GM20000 (cell line): Measurements from ENCODE around the gene GALNT1.
"Not testable (repeated sequence)": the region's sequence is repeated elsewhere in the genome, so short reads cannot be mapped to it uniquely, and the experiment has no call there.

Experiments used
- DNase-seq: peaks from one replicate; pipeline ENCODE4 v3.0.0; 2012; ENCODE audit warnings: low spot score
- CTCF ChIP-seq: IDR thresholded peaks from 2 replicates; pipeline ENCODE4 v1.5.1; 2012; ENCODE audit warnings: mild to moderate bottlenecking, control low read depth; ENCODE audit errors: extremely low read depth, missing control alignments

GALNT1 gene

DNA sequence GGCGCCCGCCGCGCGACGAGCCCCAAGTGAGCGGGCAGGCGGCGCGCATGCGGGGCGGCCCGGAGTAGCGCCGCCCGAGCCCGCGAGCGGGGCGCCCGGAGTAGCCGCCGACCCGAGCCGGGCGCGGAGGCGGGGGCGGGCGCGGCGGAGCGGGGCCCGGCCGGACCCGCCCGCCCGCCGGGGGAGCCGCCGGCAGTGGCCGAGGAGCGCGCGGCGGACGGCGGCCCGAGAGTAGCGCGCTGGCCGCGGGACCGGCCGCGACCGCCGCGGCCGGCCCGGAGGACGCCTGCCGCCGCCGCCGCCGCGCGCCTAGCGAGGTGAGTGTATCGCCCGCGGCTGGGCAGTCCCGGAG lies at the start of gene GALNT1:
TSS of gene GALNT1 (plus strand) at position 195 of the 352 bp plus-strand sequence. CDS start 72,923 bp downstream, outside the sequence.
- TF ChIP-seq CTCF = no peak
- DNase-seq = peak; percentile 84

DNA sequence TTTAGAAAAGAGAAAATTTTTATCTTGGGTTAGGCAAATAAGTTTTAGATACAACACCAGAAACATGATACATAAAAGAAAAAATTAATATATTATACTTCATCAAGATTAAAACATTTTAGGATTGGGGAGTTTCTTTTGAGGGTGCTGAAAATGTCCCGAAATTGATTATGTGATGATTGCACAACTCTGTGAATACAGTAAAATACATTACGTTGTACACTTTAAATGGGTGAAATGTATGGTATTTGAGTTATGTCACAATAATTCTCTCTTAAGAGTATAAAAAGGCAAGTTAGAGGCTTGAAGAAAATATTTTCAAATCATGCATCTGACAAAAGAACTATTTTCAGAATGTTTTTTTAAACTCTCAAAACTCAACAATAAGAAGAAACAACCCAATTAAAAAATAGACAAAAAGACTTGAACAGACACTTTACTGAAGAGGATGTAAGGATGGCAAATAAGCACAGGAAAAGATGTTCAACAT lies 47.6 kb upstream of the GALNT1 start:
- no peak for TF ChIP-seq CTCF
- no peak for DNase-seq

- no peak for DNase-seq
- TF ChIP-seq CTCF = no peak
These were observed 46.2 kb upstream of the GALNT1 start for GRCh38 chr18:35535297-35535696.

DNA sequence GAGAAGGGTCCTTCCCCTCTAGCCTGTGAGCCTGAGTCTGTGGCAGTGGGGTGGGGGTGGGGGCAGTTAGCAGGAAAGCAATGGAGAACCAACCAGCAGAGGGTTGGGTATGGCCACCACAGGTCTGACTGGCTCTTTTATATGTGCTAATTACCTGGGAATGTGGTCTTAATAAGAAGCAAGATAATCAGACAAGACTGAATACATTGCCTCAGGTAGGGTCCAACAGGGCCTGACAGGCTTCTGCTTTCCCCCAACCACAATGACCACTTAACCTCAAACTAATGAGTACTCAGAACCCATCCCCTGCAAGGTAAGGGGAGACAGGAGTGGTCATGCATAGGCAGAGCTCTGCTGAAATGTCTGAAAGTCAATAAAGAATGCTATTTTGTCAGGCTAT lies 39.2 kb upstream of the GALNT1 start:
- no peak for TF ChIP-seq CTCF

GRCh38 chr18:35547008-35547605 lies 34.4 kb upstream of the GALNT1 start:
- no peak for DNase-seq
- no peak for TF ChIP-seq CTCF

More for the DNA sequence above, 39.2 kb upstream of the GALNT1 start:
- no peak for DNase-seq

DNA sequence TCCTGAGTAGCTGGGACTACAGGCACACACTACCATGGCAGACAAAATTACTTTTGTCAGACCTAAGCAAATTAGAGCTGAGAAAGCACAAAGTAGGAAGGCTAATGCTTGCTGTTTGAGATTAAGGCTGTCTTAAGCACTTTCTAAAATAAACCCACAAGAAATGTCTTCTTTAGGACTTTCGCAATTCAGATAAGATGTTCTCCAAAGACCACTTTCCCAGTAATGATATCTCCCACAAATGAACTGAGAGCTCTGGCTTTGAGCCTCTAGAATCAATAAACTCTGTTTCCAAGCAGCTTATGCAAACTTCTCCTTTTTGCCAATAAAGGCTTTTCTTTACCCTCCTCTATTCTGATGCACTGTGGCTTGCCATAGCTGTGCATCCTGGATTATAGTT lies 32.0 kb upstream of the GALNT1 start:
- no peak for TF ChIP-seq CTCF
- no peak for DNase-seq

DNA sequence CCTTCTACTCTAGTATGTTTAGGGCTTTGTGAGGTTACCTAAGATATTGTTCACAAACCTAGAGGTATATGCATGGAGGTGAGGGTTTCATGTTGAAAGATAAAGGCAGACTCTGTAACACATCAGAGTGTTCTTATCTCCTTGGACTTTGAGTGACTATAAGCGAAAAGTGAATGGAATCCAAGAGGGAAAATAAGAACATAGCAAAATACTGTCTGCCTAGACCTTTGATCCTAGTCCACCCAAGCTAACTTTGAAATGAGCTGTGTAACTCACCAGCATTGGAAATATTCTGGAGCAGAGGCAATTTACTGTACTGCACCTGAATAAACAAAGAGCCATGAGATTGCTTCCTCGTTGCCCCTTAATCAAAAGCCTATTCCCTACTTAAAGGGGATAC lies 28.2 kb upstream of the GALNT1 start:
- no peak for TF ChIP-seq CTCF
- no peak for DNase-seq

DNA sequence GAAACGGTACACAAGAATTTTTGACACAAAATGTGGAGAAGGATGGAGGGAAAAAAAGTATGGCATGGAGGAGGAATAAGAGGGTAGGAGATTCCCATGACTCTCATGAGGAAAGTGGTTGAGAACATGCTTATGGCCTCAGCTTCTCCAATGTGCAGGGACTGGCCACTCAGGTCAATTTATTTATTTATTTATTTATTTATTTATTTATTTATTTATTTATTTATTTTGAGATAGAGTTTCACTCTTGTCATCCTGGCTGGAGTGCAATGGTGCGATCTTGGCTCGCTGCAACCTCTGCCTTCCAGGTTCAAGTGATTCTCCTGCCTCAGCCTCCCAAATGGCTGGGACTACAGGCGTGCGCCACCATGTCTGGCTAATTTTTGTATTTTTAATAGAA lies 26.0 kb upstream of the GALNT1 start:
- DNase-seq = not testable (repeated sequence)
